Endometrium (tissue), 2 donors: ENCODE measurements around the gene TUFT1.
"Not testable (repeated sequence)": the region's sequence is repeated elsewhere in the genome, so short reads cannot be mapped to it uniquely, and the experiment has no call there.

Experiments used
- FAIRE-seq: peaks from 2 replicates; lab custom pipeline; 2012; peaks lifted over from hg19 to GRCh38; lab: Jason Lieb, UNC
- donor health status: control.
- donor health status: control.

Gene TUFT1

DNA sequence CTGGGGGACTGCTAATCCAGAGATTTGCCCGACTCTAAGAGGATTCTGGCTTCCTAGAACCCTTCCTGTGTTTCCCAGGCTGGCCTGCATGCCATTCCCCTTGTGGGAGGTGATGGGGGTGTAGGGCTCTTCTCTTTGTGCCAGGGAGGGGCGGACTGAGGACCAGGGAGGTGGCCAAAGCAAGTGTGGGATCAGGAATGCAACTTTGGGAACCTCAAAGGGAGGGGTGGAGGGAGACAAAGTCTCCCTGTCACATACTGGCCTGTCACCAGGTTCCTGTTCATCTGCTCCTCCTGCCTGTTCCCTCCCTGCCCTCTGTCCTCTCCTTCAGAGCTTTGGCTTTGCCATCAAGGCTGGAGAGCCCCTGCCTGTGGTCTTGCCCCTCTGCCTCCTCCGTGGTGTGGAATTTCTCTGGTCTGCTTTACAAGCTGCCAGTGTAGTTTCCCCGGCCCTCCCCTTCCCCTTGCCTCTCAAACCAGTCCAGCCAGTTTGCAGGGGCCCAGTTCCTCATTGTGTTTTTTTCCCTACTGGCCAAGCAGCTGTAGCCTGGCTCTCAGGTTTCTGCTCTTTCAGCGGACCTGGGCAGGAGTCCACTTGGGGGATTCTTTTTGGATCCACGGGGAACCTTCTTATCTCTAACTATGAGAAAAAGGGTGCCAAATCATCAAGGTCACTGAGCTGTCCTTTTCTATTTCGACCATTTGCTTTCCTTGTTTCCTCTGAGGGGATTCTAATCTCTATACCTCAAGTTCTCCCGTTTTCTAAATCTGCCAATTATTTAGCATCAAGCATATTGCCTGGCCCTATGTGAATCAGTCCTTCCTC, 27.1 kb upstream of the TUFT1 start:
- no peak for FAIRE-seq

DNA sequence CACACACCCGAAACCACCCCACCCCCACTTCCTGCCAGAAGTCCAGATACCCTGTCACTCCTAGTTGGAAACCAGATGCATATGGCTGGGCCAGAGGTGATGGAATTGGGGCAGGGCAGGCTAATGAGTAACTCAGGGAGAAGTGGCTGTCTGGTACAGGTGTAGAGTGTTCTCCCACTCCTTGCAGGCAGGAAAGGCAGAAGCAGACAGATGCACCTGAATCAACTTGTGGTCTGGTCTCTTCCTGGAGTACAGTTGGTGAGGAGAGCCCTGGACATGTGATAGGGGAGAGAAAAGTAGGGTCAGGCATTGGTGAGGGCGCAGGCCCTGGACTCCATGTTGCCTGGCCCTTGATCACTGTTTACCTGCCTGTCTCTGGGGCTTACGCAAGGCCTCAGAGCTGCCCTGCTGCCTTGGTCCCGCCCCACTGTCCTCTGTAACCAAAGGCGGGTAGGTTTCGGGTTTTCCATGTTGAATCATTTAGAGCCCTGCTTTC, 26.4 kb upstream of the TUFT1 start:
- no peak for FAIRE-seq

DNA sequence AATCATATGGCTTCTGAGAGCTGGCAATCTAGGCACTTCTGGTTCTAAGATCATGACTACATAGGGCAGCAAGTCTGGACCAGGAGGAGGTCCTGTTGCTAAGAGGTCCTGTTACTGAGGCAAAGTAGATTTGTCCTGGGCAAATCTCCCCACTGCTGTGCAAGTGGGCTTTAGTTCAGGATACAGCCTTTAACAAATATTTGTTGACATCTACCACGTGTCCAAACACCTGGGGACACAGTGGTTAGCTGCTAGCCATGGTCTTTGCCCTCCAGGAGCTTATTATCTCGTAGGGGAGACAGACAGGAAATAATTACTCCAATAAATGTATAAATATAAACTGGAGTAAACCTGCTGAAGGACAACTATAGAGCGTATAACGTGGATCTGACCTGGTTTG, 25.7 kb upstream of the TUFT1 start:
- no peak for FAIRE-seq

DNA sequence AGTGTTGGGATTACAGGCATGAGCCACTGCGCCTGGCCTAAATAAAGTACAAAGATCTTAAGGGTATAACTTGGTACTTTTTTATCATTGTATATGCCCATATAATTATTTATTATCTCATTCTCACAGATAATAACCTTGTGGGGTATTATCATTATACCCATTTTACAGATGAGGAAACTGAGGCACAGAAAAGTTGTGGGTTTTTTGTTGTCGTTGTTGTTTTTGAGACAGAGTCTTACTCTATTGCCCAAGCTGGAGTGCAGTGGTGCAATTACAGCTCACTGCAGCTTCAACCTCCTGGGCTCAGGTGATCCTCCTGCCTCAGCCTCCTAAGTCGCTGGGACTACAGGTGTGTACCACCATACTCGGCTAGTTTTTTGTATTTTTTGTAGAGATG, 24.8 kb upstream of the TUFT1 start:
- no peak for FAIRE-seq

DNA sequence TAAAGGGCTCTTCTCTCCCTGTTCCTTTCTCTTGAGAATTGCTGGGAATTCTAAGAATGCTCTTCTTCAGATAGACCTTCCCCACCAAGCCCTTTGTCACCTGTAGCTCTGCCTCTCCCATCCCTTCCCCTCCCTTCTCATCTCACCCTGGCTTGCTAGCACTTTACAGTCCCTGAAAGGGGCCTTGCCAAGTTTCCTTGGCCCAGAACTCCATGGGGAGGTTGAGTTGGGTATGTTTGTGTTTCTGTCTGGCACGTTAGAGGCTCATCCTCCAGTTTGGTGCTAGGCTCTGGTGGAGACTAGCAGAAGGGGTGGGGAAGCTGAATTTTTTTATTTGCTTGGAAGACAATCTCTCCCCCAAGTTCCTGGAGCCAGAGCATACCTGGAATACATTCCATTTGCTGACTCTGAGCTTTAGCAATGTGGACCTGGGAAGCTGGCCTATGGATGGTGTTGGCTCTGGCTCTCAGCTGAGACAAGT, 24.0 kb upstream of the TUFT1 start:
- no peak for FAIRE-seq

DNA sequence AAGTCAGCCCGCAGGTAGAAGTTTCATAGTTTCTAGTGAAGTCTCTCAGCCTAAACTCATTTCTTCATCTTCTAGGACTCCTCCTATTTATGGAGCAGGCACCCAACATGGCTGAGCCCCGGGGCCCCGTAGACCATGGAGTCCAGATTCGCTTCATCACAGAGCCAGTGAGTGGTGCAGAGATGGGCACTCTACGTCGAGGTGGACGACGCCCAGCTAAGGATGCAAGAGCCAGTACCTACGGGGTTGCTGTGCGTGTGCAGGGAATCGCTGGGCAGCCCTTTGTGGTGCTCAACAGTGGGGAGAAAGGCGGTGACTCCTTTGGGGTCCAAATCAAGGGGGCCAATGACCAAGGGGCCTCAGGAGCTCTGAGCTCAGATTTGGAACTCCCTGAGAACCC, 21.7 kb upstream of the TUFT1 start:
- no peak for FAIRE-seq

DNA sequence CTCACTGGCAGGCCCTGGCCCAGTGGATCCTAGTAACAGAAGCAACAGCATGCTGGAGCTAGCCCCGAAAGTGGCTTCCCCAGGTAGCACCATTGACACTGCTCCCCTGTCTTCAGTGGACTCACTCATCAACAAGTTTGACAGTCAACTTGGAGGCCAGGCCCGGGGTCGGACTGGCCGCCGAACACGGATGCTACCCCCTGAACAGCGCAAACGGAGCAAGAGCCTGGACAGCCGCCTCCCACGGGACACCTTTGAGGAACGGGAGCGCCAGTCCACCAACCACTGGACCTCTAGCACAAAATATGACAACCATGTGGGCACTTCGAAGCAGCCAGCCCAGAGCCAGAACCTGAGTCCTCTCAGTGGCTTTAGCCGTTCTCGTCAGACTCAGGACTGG, 21.2 kb upstream of the TUFT1 start:
- FAIRE-seq = no peak

DNA sequence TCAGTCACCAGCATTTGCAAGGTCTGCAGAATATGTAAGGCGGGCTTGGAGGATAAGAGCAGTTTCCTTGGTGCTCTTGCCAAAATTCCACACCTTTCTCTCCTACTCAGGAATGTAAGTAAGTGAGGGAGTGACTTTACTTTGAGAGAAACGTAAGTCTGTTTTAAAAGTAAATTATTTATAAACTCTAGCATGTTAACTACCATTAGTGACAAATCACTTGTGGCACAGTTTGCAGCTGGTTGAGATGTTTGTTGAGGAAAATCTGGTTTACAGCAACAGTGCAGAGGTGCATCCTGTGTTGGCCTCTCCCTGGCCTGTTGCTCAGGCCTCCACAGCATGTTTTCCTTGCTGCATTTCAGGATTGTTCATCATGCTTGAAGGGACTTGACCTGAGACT, 20.4 kb upstream of the TUFT1 start:
- no peak for FAIRE-seq

DNA sequence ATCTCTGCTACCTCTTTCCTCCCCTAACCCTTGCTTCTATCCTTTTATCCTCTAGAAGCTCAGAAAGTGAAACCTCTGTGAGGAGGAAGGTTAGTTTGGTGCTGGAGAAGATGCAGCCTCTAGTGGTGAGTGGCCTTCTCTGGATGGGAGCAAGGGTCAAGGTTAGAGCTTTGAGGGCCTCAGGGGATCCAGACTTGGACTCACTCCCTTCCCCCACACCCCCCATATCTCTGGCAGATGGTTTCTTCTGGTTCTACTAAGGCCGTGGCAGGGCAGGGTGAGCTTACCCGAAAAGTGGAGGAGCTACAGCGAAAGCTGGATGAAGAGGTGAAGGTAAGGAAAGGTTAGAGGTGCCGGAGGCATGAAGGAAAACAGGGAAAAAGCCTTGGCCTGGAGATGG, 19.8 kb upstream of the TUFT1 start:
- FAIRE-seq = no peak

DNA sequence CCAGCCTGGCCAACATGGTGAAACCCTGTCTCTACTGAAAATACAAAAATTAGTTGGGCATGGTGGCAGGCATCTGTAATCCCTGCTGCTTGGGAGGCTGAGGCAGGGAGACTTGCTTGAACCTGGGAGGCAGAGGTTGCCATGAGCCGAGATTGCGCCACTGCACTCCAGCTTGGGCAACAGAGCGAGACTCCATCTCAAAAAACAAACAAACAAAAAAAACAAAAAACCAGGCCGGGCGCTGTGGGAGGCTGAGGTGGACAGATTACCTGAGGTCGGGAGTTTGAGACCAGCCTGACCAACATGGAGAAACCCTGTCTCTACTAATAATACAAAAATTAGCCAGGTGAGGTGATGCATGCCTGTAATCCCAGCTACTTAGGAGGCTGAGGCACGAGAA, 17.7 kb upstream of the TUFT1 start:
- FAIRE-seq = not testable (repeated sequence)

DNA sequence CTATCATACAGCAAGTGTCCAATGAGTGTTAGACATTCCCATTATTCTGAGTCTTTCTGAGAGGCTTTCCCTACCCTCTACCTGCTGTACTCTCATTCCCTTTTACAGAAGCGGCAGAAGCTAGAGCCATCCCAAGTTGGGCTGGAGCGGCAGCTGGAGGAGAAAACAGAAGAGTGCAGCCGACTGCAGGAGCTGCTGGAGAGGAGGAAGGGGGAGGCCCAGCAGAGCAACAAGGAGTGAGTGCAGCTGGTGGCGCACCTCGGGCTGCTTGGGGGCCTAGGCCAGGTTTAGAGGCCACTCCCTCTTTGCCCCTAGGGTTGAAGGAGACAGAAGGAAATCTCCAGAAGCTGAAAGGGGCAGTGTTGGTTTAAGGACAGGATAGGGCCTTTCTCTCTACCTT, 16.8 kb upstream of the TUFT1 start:
- no peak for FAIRE-seq

DNA sequence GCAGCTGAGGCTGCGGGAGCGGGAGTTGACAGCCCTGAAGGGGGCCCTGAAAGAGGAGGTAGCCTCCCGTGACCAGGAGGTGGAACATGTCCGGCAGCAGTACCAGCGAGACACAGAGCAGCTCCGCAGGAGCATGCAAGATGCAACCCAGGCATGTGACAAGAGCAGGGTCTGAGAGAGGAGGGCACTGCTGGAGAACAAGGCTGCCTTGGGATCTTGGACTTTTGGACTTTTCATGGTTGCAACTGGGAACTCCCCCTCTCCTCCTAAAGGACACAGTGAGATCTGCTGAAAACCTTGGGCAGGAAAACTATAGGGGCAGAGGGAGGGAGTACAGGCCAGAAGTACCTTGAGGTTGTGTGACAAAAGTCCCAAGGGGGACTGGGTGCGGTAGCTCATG, 15.4 kb upstream of the TUFT1 start:
- FAIRE-seq = no peak

DNA sequence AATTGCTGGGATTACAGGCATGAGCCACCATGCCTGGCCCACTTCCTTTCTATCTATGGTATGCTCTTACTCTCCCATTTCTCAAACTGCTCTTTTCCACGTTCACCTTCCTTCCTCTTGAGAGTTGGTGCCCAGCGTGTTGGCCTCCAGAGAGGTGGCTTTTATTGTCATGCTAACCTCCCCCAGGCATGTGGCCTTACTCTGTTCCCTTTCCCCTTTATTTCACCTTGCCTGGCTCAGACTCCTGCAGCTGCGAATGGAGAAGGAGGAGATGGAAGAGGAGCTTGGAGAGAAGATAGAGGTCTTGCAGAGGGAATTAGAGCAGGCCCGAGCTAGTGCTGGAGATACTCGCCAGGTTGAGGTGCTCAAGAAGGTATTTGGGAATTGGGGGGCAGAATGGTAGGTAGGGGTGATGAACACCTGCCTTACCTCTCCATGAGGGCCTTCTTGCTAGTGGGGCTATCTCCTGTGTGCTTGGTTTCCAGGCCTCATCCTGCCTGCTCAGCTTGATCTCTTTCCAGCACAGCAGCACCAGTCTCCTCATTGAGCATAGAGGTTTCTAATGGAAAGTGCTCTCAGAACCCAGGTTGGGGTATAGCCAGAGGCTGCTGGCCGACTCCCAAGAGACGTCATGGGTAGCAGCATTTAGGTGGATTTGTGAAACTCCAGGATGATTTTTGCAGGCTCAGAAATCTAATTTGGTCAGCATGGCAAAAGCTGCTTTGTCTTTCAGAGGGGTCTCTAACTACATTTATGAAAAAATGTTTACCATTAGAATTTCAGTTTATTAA, 13.2 kb upstream of the TUFT1 start:
- no peak for FAIRE-seq

DNA sequence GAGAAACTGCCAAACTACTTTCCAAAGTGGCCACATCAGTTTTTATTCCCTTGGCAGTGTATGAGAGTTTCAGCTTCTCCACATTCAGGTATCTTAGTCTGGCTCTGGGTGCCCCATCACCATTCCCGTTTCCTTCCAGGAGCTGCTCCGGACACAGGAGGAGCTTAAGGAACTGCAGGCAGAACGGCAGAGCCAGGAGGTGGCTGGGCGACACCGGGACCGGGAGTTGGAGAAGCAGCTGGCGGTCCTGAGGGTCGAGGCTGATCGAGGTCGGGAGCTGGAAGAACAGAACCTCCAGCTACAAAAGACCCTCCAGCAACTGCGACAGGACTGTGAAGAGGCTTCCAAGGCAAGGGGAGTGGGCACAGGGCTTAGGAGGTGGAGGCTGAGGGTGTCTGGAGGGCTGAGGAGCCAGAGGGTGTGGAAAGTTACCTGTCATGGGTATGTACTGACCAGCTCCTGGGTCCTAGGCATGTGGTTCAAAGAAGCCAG, 10.9 kb upstream of the TUFT1 start:
- no peak for FAIRE-seq

DNA sequence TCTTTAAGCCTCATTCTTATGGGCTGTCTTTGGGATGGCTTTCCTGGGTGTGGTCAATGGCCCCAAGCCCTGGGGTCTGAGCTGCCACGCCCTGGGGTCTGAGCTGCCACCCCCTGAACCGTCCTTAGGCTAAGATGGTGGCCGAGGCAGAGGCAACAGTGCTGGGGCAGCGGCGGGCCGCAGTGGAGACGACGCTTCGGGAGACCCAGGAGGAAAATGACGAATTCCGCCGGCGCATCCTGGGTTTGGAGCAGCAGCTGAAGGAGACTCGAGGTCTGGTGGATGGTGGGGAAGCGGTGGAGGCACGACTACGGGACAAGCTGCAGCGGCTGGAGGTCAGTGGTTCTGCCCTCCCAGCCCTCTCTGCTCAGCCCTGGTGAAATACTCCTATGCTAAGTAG, 10.3 kb upstream of the TUFT1 start:
- FAIRE-seq = no peak

DNA sequence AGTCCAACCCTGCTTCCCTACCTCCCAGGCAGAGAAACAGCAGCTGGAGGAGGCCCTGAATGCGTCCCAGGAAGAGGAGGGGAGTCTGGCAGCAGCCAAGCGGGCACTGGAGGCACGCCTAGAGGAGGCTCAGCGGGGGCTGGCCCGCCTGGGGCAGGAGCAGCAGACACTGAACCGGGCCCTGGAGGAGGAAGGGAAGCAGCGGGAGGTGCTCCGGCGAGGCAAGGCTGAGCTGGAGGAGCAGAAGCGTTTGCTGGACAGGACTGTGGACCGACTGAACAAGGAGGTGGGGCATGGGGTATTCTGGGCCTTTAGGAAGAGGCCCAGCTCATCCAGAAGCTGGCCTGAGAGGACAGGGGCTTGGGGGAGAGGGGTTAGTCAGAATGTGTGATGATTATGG, 9.6 kb upstream of the TUFT1 start:
- no peak for FAIRE-seq

DNA sequence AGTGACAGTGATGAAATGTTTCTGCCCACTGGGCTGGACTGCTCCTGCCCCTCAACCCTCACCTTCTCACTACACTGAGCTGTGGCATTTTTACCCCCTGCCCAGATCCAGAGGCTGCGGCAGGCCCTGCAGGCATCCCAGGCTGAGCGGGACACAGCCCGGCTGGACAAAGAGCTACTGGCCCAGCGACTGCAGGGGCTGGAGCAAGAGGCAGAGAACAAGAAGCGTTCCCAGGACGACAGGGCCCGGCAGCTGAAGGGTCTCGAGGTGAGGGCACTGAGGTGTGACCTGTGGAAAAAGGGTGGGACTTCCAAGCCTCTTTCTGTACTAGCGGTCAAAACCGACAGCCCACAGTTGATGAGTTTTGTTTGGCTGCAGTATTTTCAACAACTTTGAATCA, 6.2 kb upstream of the TUFT1 start:
- FAIRE-seq = no peak

DNA sequence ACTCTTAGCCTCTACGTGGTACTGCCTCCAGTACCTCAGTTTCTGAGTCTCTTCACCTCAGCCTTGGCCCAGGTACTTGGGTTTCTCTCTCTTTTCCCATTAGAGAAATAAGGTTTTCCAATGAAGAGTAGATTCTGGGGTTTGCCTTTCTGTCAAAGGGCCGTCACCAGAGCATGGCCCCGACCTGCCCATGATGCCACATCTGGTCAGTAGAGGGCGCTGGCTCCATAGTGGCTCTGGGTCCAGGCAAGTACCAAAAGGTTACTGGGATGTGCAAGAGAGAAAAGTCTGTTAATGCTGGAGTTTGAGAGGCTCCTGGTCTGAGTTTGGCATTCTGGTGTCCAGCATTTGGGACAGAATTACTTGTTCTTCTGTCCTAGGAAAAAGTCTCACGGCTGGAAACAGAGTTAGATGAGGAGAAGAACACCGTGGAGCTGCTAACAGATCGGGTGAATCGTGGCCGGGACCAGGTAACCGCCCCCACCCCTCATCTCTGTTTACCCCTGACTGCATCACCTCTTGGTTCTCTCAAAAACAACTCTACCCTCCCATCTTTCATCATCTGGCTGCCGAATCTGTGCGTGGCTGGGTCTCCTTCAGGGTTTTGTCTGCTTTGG, 5.3 kb upstream of the TUFT1 start:
- FAIRE-seq = no peak

DNA sequence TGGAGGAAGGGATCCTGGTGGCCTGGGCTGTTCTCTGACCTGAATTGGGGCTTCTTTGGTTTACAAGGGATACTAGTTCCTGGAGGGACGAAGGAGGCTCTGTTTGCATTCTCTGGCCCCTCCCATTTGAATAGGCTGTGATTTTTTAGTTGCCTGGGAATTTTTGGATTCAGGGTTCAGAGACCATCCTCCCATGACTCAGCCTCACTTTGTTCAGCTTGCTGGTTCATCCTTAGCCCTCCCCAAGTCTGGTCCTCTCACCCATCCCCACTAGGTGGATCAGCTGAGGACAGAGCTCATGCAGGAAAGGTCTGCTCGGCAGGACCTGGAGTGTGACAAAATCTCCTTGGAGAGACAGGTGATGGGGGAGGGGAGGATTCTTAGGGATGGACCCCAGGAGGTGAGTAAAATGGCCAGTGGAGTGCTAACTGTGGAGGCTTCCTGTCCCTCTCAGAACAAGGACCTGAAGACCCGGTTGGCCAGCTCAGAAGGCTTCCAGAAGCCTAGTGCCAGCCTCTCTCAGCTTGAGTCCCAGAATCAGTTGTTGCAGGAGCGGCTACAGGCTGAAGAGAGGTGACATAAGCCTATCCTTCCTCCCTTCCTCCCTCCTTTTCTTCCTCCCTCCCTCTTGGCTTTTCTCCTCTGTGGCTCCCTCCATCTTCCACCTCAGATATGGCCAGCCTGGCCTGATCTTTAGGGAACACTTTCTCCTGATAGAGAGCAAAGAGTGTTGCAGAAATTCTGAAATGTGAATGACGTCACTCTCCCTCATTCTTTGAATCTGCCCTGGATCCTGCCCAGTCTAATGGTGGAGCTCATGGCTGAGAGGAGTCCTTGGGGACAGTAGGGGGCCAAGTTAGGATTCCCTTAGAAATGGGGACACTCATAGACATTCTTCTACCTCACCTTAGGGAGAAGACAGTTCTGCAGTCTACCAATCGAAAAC, 4.5 kb upstream of the TUFT1 start:
- FAIRE-seq = no peak

DNA sequence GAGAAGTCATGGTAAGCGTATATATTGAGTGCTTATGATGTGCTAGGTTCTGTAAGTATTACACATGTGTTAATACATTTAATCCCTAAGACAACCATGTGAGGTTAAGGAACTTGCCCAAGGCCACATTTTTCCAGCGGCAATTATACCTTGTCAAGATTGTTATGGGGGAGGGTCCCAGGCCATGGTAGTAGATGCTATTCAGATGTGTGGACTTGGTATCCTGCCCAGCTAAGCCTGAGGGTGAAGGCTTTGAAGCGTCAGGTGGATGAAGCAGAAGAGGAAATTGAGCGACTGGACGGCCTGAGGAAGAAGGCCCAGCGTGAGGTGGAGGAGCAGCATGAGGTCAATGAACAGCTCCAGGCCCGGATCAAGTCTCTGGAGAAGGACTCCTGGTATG, 3.6 kb upstream of the TUFT1 start:
- FAIRE-seq = no peak

DNA sequence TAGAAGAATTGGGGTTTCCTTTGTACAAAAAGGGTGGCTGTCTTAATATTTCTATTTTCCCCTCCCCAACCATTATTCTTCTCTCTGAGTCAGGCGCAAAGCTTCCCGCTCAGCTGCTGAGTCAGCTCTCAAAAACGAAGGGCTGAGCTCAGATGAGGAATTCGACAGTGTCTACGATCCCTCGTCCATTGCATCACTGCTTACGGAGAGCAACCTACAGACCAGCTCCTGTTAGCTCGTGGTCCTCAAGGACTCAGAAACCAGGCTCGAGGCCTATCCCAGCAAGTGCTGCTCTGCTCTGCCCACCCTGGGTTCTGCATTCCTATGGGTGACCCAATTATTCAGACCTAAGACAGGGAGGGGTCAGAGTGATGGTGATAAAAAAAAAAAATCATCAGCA, 3.0 kb upstream of the TUFT1 start:
- FAIRE-seq = no peak
